ENCODE measurements around the gene DHRS3. TPM values are rescaled to one million over a fixed set of nuclear protein-coding genes. Genes with fewer than 3 reads are reported as not detected.

DHRS3 gene
- total RNA-seq, 2 donors from 2014 or later, result 60.4 to 65.3 TPM

DNA sequence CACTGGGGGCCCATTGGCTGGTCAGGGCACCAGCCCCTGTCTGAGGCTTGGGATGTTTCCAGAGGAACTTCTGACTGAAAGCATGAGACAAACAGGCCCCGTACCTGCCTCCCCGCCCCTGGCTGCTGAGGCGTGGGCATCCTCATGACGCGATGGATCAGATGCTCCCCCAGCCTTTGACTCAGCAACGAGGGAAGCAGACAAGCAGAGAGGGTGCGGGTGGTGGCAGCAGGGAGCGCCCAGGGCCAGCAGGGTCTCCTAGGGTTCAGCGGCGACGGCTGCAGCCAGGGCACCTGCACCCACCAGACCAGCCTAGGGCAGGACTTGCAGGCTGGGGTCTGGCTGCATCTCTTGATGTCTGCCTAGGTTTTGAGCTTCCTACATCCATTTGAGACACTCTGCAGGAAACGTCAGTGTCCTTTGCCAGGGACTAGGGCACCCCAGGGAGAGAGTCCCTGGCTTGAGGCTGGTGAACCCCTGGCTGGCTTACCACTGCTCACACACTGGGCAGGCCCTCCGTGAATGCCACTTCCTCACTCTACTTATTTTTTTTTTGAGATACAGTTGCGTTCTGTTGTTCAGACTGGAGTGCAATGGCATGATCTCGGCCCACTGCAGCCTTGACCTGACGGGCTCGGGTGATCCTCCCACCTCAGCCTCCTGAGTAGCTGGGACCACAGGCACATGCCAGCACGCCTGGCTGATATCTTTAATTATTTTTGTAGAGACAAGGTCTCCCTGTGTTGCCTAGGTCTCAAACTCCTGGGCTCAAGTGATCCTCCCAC lies 63.3 kb downstream of the DHRS3 start:
- ATAC-seq (replicated peaks in 1 of 2) (no peak), DNase-seq (no peak)
- Mint-ChIP-seq H3K4me1 (ENCODE audit: low read depth) (peaks cover 7% of the 10 kb centered on the region), H3K36me3 (ENCODE audit: insufficient read depth in 2 of 2) (no peaks in the 10 kb centered on the region), H3K27ac (no peak overlapping the region), H3K4me3 (no peak overlapping the region), H3K9me3 (no peaks in the 10 kb centered on the region), H3K27me3 (ENCODE audit: low read depth) (no peaks in the 10 kb centered on the region)

DNA sequence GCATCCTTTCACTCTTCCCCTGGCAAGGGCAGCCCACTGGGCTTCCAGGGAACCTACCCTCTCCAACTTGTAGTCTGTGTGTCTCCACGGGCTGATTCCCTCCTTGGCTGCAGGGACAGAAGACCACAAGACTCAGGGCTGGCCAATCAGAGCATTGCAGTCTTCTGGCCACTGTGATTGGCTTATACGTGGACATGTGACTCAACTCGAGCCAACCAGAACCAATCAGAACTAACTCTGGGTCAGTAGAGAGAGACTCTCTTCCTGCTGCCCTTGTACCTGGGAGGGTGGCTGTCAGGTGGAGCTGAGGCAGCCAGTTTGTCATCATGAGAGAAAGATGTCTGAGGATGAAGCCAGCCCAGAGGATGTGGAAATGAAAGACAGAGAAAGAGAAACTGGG lies 64.0 kb downstream of the DHRS3 start:
- no peak overlapping the region for H3K4me3 Mint-ChIP-seq
- no peak overlapping the region for H3K27ac Mint-ChIP-seq
- no peaks in the 10 kb centered on the region for H3K9me3 Mint-ChIP-seq
- no peaks in the 10 kb centered on the region for H3K27me3 Mint-ChIP-seq (ENCODE audit: low read depth)
- no peaks in the 10 kb centered on the region for H3K36me3 Mint-ChIP-seq (ENCODE audit: insufficient read depth in 2 of 2)
- H3K4me1 Mint-ChIP-seq (ENCODE audit: low read depth), result peaks cover 9% of the 10 kb centered on the region
- ATAC-seq (replicated peaks in 1 of 2) (no peak), DNase-seq (no peak)

DNA sequence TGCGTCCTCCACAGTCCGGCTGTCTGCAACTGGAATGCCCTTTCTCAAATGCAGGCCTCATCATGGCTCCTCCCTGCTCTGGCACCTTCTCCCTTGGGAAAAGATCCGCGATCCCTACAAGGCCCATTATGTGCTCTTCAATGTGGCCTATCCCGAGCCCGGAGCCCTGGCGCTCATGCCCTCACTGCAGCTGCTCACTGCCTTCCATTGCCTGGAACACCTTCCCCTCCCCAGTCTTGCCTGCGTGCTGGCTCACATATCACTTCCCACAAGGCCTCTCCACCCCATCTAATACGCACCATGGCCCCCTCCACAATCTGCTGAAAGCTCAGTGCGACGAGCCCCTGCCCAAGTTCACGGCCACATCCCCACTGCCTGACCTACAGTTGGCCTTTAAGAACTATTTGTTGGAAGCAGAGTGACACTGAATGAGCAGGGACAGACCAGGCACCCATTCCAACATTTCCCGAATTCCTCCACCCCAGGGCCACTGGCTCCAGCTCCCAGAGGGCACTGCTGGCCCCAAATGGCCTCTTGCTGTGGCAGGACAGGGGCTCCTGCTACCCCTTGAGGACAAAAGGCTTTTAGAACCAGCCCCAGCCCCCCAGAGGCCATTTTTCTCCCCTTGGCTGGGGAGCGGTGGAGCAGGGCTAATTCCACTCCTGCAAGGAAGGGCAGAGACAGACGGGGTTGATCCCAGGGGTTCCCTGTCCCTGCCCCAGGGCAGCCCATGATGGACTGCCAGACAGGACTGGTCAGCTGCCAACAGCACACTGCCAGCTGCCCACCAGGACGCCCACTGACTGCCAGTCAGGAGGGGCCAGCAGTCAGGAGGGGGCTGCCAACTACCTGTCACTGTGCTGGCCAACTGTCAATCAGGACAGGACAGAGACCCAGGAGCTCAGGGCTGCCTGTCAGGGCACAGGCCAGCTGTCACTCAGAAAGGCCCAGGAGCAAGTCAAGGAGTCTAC lies 64.8 kb downstream of the DHRS3 start:
- ATAC-seq (replicated peaks in 1 of 2), result no peak
- Mint-ChIP-seq H3K4me1 (ENCODE audit: low read depth) (peaks cover 9% of the 10 kb centered on the region), H3K27me3 (ENCODE audit: low read depth) (no peaks in the 10 kb centered on the region), H3K27ac (no peak overlapping the region), H3K4me3 (no peak overlapping the region), H3K36me3 (ENCODE audit: insufficient read depth in 2 of 2) (no peaks in the 10 kb centered on the region), H3K9me3 (no peaks in the 10 kb centered on the region)
- no peak for DNase-seq

DNA sequence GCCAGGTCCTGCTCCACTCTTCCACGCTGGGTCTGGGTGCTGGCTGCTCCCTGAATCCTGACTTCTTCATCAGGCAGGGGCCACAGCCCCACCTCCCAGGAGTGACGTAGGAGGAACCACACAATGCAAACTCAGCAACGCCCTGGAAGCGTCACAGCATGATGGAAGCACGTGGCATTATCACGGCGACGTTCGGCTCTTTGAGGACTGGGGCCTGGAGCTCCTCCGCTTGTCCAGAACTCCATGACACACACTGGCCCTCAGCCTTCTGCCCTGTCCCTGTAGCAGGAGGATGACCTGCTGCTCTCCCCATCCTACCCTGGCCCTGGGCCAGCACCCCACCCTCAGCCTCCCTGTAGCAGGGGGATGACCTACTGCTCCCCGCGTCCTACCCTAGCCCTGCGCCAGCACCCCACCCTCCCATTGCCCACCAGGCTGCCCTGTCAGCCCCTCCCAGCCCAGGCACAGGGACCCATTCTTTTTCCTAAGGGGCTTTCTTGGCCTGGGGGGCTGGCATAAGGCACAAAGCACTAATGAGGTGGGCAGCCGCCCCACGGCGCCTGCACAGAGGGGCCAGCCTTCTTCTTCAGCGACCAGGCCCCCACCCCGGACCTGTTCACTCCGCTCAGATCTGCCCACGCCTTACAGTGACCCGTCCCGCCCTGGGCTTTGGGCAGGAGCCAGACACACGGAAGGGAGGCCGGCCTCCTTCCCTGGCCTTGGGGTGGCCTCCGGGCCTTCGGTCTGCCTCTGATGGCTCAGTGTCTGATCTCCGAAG lies 65.7 kb downstream of the DHRS3 start:
- Mint-ChIP-seq H3K27me3 (ENCODE audit: low read depth) (no peaks in the 10 kb centered on the region), H3K9me3 (no peaks in the 10 kb centered on the region), H3K36me3 (ENCODE audit: insufficient read depth in 2 of 2) (no peaks in the 10 kb centered on the region), H3K4me1 (ENCODE audit: low read depth) (peaks cover 9% of the 10 kb centered on the region), H3K27ac (no peak overlapping the region), H3K4me3 (no peak overlapping the region)
- ATAC-seq (replicated peaks in 1 of 2) (no peak), DNase-seq (no peak)

DNA sequence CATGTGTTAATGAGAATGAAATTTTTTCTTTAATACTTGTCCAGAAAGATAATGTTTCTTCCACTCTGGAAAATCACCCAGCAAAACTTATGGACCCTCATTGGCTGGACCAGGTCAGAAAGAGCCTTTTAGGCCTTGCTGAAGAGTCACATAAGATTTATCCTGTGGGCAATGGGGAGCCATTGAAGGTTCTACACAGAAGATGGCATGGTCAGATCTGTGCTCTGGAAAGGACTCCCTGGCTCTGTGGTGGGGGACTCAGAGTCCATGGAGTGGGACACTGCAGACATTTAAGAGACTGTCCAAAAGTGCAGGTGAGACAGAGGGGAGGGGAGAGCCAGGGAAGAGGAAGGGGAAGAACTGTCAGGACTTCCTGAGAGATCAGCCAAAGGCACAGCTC lies 66.4 kb downstream of the DHRS3 start:
- Mint-ChIP-seq H3K9me3 (no peaks in the 10 kb centered on the region), H3K27me3 (ENCODE audit: low read depth) (no peaks in the 10 kb centered on the region), H3K4me1 (ENCODE audit: low read depth) (peaks cover 9% of the 10 kb centered on the region), H3K27ac (no peak overlapping the region), H3K4me3 (no peak overlapping the region), H3K36me3 (ENCODE audit: insufficient read depth in 2 of 2) (no peaks in the 10 kb centered on the region)
- no peak for ATAC-seq (replicated peaks in 1 of 2)
- DNase-seq, result no peak

DNA sequence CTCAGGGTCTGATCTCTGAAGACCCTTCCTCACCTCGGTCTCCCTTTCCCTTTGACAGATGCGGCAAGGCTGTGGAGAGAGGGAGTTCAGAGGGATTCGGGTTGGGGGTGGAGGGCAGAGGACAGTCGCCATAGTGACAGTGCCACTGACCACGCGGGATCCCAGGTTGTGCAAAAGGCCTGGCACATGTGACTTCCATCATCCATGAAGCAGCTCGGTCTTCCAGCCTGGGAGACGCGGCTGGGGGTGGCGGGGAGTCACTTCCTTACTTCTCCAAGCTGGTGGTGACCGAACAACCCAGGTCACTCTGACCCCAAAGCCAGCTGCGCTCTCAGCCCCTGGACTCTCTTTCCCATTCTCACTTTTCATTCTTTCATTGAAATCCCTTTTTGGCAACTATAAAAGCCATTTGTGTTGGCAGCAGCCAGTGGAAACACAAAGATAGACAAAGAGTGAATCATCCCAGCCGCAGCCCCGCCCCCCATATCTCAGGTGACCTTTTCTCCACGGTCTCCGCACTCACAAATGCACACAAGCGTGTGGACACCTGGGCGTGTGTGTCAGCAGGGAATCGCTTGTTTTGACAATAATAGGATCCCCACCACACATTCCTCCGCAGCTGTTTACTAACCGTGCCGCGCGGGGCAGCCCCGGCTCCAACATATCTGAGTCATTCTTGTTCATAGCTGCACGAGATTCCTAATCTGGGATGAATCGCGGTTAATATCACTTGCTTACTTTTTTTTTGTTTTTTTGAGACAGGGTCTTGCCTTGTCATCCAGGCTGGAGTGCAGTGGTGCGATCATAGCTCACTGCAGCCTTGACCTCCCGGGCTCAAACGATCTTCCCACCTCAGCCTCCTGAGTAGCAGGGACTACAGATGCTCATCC lies 68.3 kb downstream of the DHRS3 start:
- no peaks in the 10 kb centered on the region for H3K36me3 Mint-ChIP-seq (ENCODE audit: insufficient read depth in 2 of 2)
- ATAC-seq (replicated peaks in 1 of 2) (no peak), DNase-seq (no peak)
- no peaks in the 10 kb centered on the region for H3K9me3 Mint-ChIP-seq
- no peaks in the 10 kb centered on the region for H3K27me3 Mint-ChIP-seq (ENCODE audit: low read depth)
- no peak overlapping the region for H3K4me3 Mint-ChIP-seq
- peaks cover 13% of the 10 kb centered on the region for H3K4me1 Mint-ChIP-seq (ENCODE audit: low read depth)
- no peak overlapping the region for H3K27ac Mint-ChIP-seq

DNA sequence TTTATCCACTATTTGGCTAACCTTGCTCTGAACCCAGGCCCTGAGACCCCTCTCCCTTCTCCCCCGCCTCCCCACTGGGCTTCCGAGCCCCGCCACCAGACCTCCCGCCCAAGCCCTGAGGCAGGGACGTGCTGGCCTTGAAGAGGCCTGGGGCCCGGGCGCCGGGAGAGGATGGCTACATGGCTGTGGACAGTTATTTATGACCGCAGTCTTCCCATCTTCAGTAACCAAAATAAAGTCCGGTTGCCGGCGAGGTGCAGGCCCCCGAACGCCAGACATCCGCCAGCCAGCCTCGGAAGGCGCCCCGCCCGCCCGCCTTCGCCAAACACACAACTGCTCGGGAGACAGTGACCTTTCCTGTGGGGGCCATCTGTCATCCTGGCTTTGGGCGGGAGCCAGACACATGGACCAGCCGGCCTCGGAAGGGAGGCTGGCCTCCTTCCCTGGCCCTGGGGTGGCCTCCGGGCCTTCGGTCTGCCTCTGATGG lies 69.0 kb downstream of the DHRS3 start:
- no peaks in the 10 kb centered on the region for H3K27me3 Mint-ChIP-seq (ENCODE audit: low read depth)
- H3K4me3 Mint-ChIP-seq, result no peak overlapping the region
- H3K4me1 Mint-ChIP-seq (ENCODE audit: low read depth), result peaks cover 13% of the 10 kb centered on the region
- DNase-seq, result no peak
- H3K27ac Mint-ChIP-seq, result no peak overlapping the region
- ATAC-seq (replicated peaks in 1 of 2), result no peak
- no peaks in the 10 kb centered on the region for H3K36me3 Mint-ChIP-seq (ENCODE audit: insufficient read depth in 2 of 2)
- H3K9me3 Mint-ChIP-seq, result no peaks in the 10 kb centered on the region

DNA sequence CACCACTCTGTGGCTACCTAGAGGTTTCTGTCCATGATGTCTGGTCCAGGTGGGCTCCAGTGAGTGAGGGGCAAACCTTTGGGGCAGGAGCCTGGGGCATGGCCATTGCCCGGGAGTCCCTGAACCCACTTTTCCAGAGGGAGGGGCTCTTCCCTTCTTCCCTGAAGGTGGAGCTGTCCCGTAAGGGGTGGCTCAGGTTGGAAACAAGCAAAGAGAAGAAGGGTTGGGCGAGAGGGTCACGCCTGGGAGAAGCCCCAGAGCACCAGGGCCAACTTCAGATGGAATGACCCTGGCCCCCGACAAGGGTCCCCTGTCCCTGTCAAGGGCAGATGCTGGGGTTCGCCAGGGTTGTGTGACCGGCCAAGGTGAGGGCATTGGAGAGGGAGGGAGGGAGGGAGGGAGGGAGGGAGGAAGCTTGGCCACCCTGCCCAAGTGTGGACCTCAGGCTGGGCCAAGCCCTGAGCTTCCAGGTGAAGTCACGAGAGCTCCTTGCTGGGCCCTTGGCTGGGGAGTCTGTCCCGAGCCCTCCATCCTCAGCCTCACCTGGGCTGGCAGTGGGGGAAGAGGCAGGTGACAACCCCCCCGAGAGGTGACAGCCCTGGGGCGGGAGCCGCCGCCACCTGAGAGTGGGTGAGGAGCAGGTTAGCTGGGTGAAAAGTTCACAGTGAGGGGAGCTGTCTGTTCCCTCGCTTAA lies 69.6 kb downstream of the DHRS3 start:
- H3K4me1 Mint-ChIP-seq (ENCODE audit: low read depth), result peaks cover 13% of the 10 kb centered on the region
- no peak for DNase-seq
- no peak overlapping the region for H3K27ac Mint-ChIP-seq
- H3K36me3 Mint-ChIP-seq (ENCODE audit: insufficient read depth in 2 of 2), result no peaks in the 10 kb centered on the region
- no peaks in the 10 kb centered on the region for H3K9me3 Mint-ChIP-seq
- no peak overlapping the region for H3K4me3 Mint-ChIP-seq
- no peaks in the 10 kb centered on the region for H3K27me3 Mint-ChIP-seq (ENCODE audit: low read depth)
- no peak for ATAC-seq (replicated peaks in 1 of 2)

DNA sequence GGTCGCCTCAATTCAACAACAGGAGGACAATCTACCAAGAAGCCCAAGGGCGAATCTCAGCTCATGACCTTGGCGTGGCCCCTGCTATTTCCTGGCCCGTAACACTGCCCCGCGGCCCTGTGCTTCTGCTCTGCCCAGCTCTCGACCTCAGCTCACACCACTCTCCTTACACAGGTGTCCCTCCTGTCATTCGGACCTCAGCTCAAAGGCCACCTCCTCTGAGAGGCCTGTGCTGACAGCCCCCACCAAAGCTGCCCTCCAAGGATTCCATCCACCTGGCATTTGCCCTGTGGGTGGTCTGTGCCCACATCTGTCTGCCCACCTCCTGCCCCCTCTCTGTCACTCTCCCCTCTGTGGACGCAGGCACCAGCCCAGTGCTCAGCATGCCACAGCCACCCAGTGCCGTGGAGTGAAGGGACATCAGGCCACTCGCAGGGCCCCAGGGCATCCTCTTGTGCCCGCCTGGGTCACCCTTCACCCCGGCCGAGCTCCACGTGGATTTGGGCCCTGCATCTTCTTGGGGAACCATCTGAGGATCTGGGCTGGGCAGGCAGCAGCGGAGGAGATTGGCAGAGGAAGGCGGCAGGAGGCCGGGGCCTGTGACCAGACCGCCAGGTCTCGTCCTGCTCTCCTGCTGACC lies 70.3 kb downstream of the DHRS3 start:
- no peak overlapping the region for H3K27ac Mint-ChIP-seq
- no peaks in the 10 kb centered on the region for H3K36me3 Mint-ChIP-seq (ENCODE audit: insufficient read depth in 2 of 2)
- H3K9me3 Mint-ChIP-seq, result no peaks in the 10 kb centered on the region
- H3K27me3 Mint-ChIP-seq (ENCODE audit: low read depth), result no peaks in the 10 kb centered on the region
- DNase-seq (no peak), ATAC-seq (replicated peaks in 1 of 2) (no peak)
- no peak overlapping the region for H3K4me3 Mint-ChIP-seq
- H3K4me1 Mint-ChIP-seq (ENCODE audit: low read depth), result peaks cover 13% of the 10 kb centered on the region

DNA sequence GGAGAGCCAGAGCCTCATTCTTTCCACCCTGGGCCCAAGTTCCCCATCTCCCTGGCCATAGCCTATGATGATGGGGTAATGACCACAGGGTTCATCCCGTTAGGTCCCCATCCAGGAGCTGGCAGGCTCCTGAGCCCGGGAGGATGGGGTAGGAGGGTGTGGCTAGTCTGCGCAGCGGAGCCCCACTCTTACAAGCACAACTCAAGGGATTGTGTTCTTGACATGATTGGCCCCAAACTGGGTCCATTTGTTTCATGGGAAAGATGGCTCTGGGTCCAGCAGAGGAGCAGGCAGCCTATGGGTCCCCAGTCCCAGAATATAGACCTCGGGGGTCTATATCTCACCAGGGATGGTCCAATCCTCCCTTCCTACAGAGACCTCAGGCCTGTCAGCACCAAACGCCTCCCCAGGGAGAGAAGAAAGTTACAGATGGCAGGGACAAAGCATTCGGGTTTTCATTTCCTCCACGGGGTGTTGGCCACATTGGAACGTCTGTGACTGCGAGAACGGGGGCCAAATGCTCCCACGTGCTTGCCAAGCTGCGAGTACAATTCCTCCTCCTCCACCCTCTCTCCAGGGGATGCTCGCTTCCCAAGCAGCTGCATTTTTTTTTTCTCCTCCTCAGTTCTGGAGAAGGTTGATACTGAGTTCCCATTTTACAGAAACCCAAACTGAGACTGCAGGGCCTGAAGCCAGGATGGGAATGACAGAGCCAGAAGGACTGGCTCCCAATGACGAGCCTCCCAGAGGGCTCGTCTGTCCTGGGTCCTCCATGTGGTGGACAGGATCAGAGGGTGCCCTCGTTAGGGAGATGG lies 71.0 kb downstream of the DHRS3 start:
- H3K36me3 Mint-ChIP-seq (ENCODE audit: insufficient read depth in 2 of 2), result no peaks in the 10 kb centered on the region
- H3K27me3 Mint-ChIP-seq (ENCODE audit: low read depth), result peaks cover 4% of the 10 kb centered on the region
- ATAC-seq (replicated peaks in 1 of 2) (no peak), DNase-seq (no peak)
- H3K9me3 Mint-ChIP-seq, result no peaks in the 10 kb centered on the region
- H3K27ac Mint-ChIP-seq, result no peak overlapping the region
- H3K4me3 Mint-ChIP-seq, result no peak overlapping the region
- peaks cover 17% of the 10 kb centered on the region for H3K4me1 Mint-ChIP-seq (ENCODE audit: low read depth)

DNA sequence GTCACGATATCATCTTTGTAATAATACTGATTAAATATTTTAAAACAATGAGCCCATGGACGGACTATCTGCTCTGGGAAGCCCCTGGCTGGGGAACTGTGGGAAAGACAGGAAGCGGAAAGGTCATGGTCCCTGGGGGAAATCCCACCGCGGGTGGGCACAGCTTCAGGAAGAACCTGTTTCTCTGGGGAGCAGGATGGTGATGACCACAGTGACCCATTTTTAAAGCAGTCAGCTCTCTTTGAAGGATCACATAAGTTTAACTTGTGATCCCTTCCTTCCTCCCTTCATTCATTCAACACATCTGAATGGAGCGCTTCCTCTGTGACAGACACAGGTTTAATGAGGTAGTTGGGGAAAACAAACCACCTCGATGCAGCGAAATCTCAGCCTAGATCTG lies 73.0 kb downstream of the DHRS3 start:
- Mint-ChIP-seq H3K4me1 (ENCODE audit: low read depth) (peaks cover 14% of the 10 kb centered on the region), H3K9me3 (no peaks in the 10 kb centered on the region), H3K27ac (no peak overlapping the region), H3K27me3 (ENCODE audit: low read depth) (peaks cover 4% of the 10 kb centered on the region), H3K36me3 (ENCODE audit: insufficient read depth in 2 of 2) (no peaks in the 10 kb centered on the region), H3K4me3 (no peak overlapping the region)
- DNase-seq (no peak), ATAC-seq (replicated peaks in 1 of 2) (no peak)
